Right lobe of liver (tissue), 6 donors: ENCODE measurements around the gene NAV2. TPM values are rescaled to one million over a fixed set of nuclear protein-coding genes. Genes with fewer than 3 reads are reported as not detected.

ENCODE experiments used
- ATAC-seq, 4 donors: fragments of 200-7000 bp; cut with Tn5 transposase; one replicate each; pipeline ENCODE4 v1.9.1; 2020; ENCODE audit warnings: mild to moderate bottlenecking in 4 of 4, moderate library complexity in 4 of 4
- DNase-seq, 3 donors: peaks; one replicate each; pipeline ENCODE4 v3.0.0-alpha.2; 2020
- H3K27ac ChIP-seq, 3 donors: fragments of 200-600 bp; one replicate each; pipeline ENCODE4 v1.8.0; 2022
- H3K27me3 ChIP-seq, 2 donors: fragments of 200-600 bp; one replicate each; pipeline ENCODE4 v1.8.0; 2022
- H3K36me3 ChIP-seq, 4 donors: fragments of 200-600 bp; sonication (generic) in 1 of 4; one replicate each; pipeline versions ENCODE4 v1.5.1 to v1.8.0; 2017 to 2022; ENCODE audit warnings: control low read depth in 1 of 4
- H3K4me1 ChIP-seq, 4 donors: fragments of 200-600 bp; sonication (generic) in 1 of 4; one replicate each; pipeline versions ENCODE4 v1.5.1 to v1.8.0; 2017 to 2022; ENCODE audit warnings: control low read depth in 1 of 4
- H3K4me3 ChIP-seq, 3 donors: fragments of 200-600 bp; one replicate each; pipeline ENCODE4 v1.8.0; 2022
- H3K9me3 ChIP-seq, 4 donors: fragments of 200-600 bp; sonication (generic) in 1 of 4; one replicate each; pipeline versions ENCODE4 v1.5.1 to v1.8.0; 2017 to 2022; ENCODE audit warnings: control low read depth in 1 of 4
- CTCF ChIP-seq, 4 donors: fragments of 200-600 bp in 3 of 4; fragments of 450-650 bp in 1 of 4; IDR thresholded peaks; one replicate each; pipeline versions ENCODE4 v1.5.1 to v1.8.0; 2016 to 2022; ENCODE audit warnings: antibody characterized with exemption in 4 of 4, mild to moderate bottlenecking in 2 of 4
- POLR2A ChIP-seq: fragments of 450-650 bp; IDR thresholded peaks from one replicate; pipeline ENCODE4 v1.6.1; 2017; ENCODE audit warnings: antibody characterized with exemption, mild to moderate bottlenecking
- WGBS: methylation state at CpG from one replicate; pipeline ENCODE4 v1.1.6; 2018; ENCODE audit warnings: low coverage, low lambda C conversion rate; ENCODE audit not compliant: insufficient coverage; ENCODE audit errors: missing lambda C conversion rate; 5-methylcytosine and 5-hydroxymethylcytosine counted together
- intact Hi-C, 2 donors: fragments of 100-400 bp; cut with DNase I; formaldehyde crosslinking; loops; one replicate each; pipeline versions ENCODE4 v1.11.2 to v1.14.1; 2022
- total RNA-seq, 6 experiments: library from RNA; depleted of rRNA in 2 of 6; stranded (reverse); fragments of >200 nt in 2 of 6; fragmentation: NEBNext Ultra II Directional in 3 of 6; extraction: Animal tissue kit (Norgen Biotek cat#: 25700) in 3 of 6; gene quantifications; one replicate each; pipeline versions ENCODE4 v1.1.0 to v1.2.4, GENCODE V29; 2016 to 2023
- donor health status: DM: no; HTN: yes; CAD: no.
- donor health status: DM: no; HTN: no; CAD: no.
- donor health status: DM: no; HTN: no; CAD: no.
- donor health status: DM: no; HTN: yes; CAD: no.
- donor health status: DM: no; HTN: yes; CAD: no.

The NAV2 gene
- total RNA-seq, 6 experiments from 2014 or later = 15.5 to 69.2 (median 37.1) TPM

GRCh38 chr11:19832901-19833300, 120.3 kb downstream of the NAV2 start:
- no peak overlapping the region for H3K4me3 ChIP-seq
- no peaks in the 10 kb centered on the region for H3K4me1 ChIP-seq
- intact Hi-C loops = no loop called here
- no peak for DNase-seq
- WGBS = 95% methylated on average over 3 of the region's 3 CpGs
- ATAC-seq = no peak
- H3K27ac ChIP-seq = no peak overlapping the region
- no peaks in the 10 kb centered on the region for H3K27me3 ChIP-seq
- H3K36me3 ChIP-seq = peaks cover 0 to 4% (median 2%) of the 10 kb centered on the region in 4 donors
- no peak for TF ChIP-seq CTCF (IDR thresholded peaks at IDR 0.05)
- TF ChIP-seq POLR2A = no peak
- no peaks in the 10 kb centered on the region for H3K9me3 ChIP-seq

- peaks cover 0 to 4% (median 2%) of the 10 kb centered on the region in 4 donors for H3K36me3 ChIP-seq
- TF ChIP-seq POLR2A (no peak), CTCF (IDR thresholded peaks at IDR 0.05) (no peak)
- ATAC-seq (no peak), DNase-seq (no peak)
- intact Hi-C loops = no loop called here
- H3K27ac ChIP-seq = no peak overlapping the region
- H3K4me3 ChIP-seq = no peak overlapping the region
- H3K9me3 ChIP-seq = no peaks in the 10 kb centered on the region
- H3K27me3 ChIP-seq = no peaks in the 10 kb centered on the region
- no peaks in the 10 kb centered on the region for H3K4me1 ChIP-seq
Observed at GRCh38 chr11:19834771-19835170, 122.1 kb downstream of the NAV2 start.

- peaks cover 0 to 4% (median 2%) of the 10 kb centered on the region in 4 donors for H3K36me3 ChIP-seq
- TF ChIP-seq POLR2A (no peak), CTCF (IDR thresholded peaks at IDR 0.05) (no peak)
- H3K27ac ChIP-seq = no peak overlapping the region
- no peaks in the 10 kb centered on the region for H3K4me1 ChIP-seq
- H3K9me3 ChIP-seq = no peaks in the 10 kb centered on the region
- 100% methylated on average over 2 of the region's 2 CpGs for WGBS
- intact Hi-C loops = no loop called here
- no peak for DNase-seq
- H3K4me3 ChIP-seq = no peak overlapping the region
- no peak for ATAC-seq
- no peaks in the 10 kb centered on the region for H3K27me3 ChIP-seq
Observed at GRCh38 chr11:19836666-19837065, 124.0 kb downstream of the NAV2 start.

GRCh38 chr11:19838994-19839768, 126.5 kb downstream of the NAV2 start:
- intact Hi-C loops = no loop called here

More at GRCh38 chr11:19838994-19839768, 126.5 kb downstream of the NAV2 start:
- no peaks in the 10 kb centered on the region for H3K27me3 ChIP-seq
- H3K4me3 ChIP-seq = no peak overlapping the region
- WGBS = 94% methylated on average over 3 of the region's 4 CpGs
- no peaks in the 10 kb centered on the region for H3K4me1 ChIP-seq
- ATAC-seq (no peak), DNase-seq (no peak)
- no peaks in the 10 kb centered on the region for H3K36me3 ChIP-seq
- TF ChIP-seq CTCF (IDR thresholded peaks at IDR 0.05) (no peak), POLR2A (no peak)
- H3K9me3 ChIP-seq = no peaks in the 10 kb centered on the region
- no peak overlapping the region for H3K27ac ChIP-seq
